ENCODE data around the gene CNR2.
"Not testable (repeated sequence)": the region's sequence is repeated elsewhere in the genome, so short reads cannot be mapped to it uniquely, and the experiment has no call there.

The CNR2 gene

GRCh38 chr1:23882746-23883145, 30.4 kb downstream of the CNR2 start:
- no peak for DNase-seq

- DNase-seq: no peak
Measured at GRCh38 chr1:23879809-23880208, 33.4 kb downstream of the CNR2 start.

GRCh38 chr1:23878668-23879067, 34.5 kb downstream of the CNR2 start:
- DNase-seq: no peak

GRCh38 chr1:23875382-23875781, 37.8 kb downstream of the CNR2 start:
- DNase-seq: no peak

GRCh38 chr1:23872421-23872820, 40.7 kb downstream of the CNR2 start:
- DNase-seq: no peak

- no peak for DNase-seq
Measured at GRCh38 chr1:23869051-23869450, 44.1 kb downstream of the CNR2 start.

GRCh38 chr1:23868557-23869016, 44.6 kb downstream of the CNR2 start:
- DNase-seq: peak; percentile 2

- DNase-seq: peak; percentile 84
Measured at GRCh38 chr1:23867895-23868556, 45.1 kb downstream of the CNR2 start, which contains the start of gene FUCA1. TSS of gene FUCA1 (minus strand) at chr1:23868290. CDS start at chr1:23868286, 4 bp downstream.

- DNase-seq: no peak
Measured at GRCh38 chr1:23867542-23867894, 45.6 kb downstream of the CNR2 start.

GRCh38 chr1:23865543-23865930, 47.6 kb downstream of the CNR2 start:
- peak; percentile 9 for DNase-seq

- DNase-seq: no peak
Measured at GRCh38 chr1:23864801-23865542, 48.2 kb downstream of the CNR2 start.

GRCh38 chr1:23862640-23863039, 50.5 kb downstream of the CNR2 start:
- DNase-seq: no peak

GRCh38 chr1:23854568-23854967, 58.6 kb downstream of the CNR2 start:
- DNase-seq: peak; percentile 13

GRCh38 chr1:23853124-23853523, 60.0 kb downstream of the CNR2 start:
- DNase-seq: not testable (repeated sequence)

- not testable (repeated sequence) for DNase-seq
Measured at GRCh38 chr1:23851406-23851805, 61.8 kb downstream of the CNR2 start.

- DNase-seq: no peak
Measured at GRCh38 chr1:23848673-23849616, 64.2 kb downstream of the CNR2 start.

- not testable (repeated sequence) for DNase-seq
Measured at GRCh38 chr1:23847482-23848095, 65.6 kb downstream of the CNR2 start.

GRCh38 chr1:23845163-23845562, 68.0 kb downstream of the CNR2 start:
- DNase-seq: no peak

GRCh38 chr1:23843644-23844043, 69.5 kb downstream of the CNR2 start:
- DNase-seq: no peak

- peak; percentile 60 for DNase-seq
Measured at GRCh38 chr1:23838401-23838866, 74.7 kb downstream of the CNR2 start.

- no peak for DNase-seq
Measured at GRCh38 chr1:23837908-23838307, 75.3 kb downstream of the CNR2 start.

- no peak for DNase-seq
Measured at GRCh38 chr1:23836037-23836436, 77.1 kb downstream of the CNR2 start.

Measured in fibroblast of skin of scalp (primary cell).